GM12872 (cell line): Measurements from ENCODE around the gene POU2F1.

Experiments
- CTCF ChIP-seq: IDR thresholded peaks from 3 replicates; pipeline ENCODE4 v1.5.1; 2011; ENCODE audit warnings: low read depth, mild to moderate bottlenecking, low read length, moderate library complexity; ENCODE audit not compliant: insufficient read depth

POU2F1 gene

GRCh38 chr1:167206166-167206835 lies 14.4 kb upstream of the POU2F1 start:
- no peak for TF ChIP-seq CTCF

GRCh38 chr1:167207940-167208623 lies 12.6 kb upstream of the POU2F1 start:
- peak; percentile 23; the same call in 1 of the 3 replicates for TF ChIP-seq CTCF

- TF ChIP-seq CTCF = no peak
Observed at GRCh38 chr1:167208624-167208976, 12.1 kb upstream of the POU2F1 start.

- no peak for TF ChIP-seq CTCF
Observed at GRCh38 chr1:167209044-167209443, 11.6 kb upstream of the POU2F1 start.

GRCh38 chr1:167210966-167211674 lies 9.6 kb upstream of the POU2F1 start:
- TF ChIP-seq CTCF = no peak

GRCh38 chr1:167212025-167212424 lies 8.7 kb upstream of the POU2F1 start:
- no peak for TF ChIP-seq CTCF

- TF ChIP-seq CTCF = no peak
Observed at GRCh38 chr1:167216809-167217208, 3.9 kb upstream of the POU2F1 start.
